Breast epithelium (tissue), 4 donors: ENCODE data around the gene VAC14. TPM values are rescaled to one million over a fixed set of nuclear protein-coding genes. Genes with fewer than 3 reads are reported as not detected.

Experiments used
- DNase-seq, 2 donors: peaks; one replicate each; pipeline ENCODE4 v3.0.0-alpha.2; 2019; ENCODE audit warnings: low spot score in 2 of 2
- H3K27ac ChIP-seq, 2 donors: fragments of 200-600 bp; sonication (generic) in 1 of 2; one replicate each; pipeline ENCODE4 v1.5.1; 2016 to 2019; ENCODE audit warnings: mild to moderate bottlenecking in 1 of 2
- H3K27me3 ChIP-seq, 2 donors: fragments of 200-600 bp; sonication (generic) in 1 of 2; one replicate each; pipeline versions ENCODE4 v1.5.1 to v1.6.0; 2017 to 2019; ENCODE audit warnings: control low read depth in 1 of 2, mild to moderate bottlenecking in 1 of 2
- H3K36me3 ChIP-seq: fragments of 200-600 bp; one replicate; pipeline ENCODE4 v1.5.1; 2019
- H3K4me1 ChIP-seq, 2 donors: fragments of 200-600 bp; sonication (generic); one replicate each; pipeline ENCODE4 v1.5.1; 2016 to 2019; ENCODE audit warnings: control low read depth in 1 of 2
- H3K4me3 ChIP-seq, 3 donors: fragments of 200-600 bp; sonication (generic); 1 replicate in 2 of 3; 2 replicates in 1 of 3; pipeline ENCODE4 v1.5.1; 2016 to 2019; ENCODE audit warnings: mild to moderate bottlenecking in 3 of 3, moderate library complexity in 2 of 3
- H3K9me3 ChIP-seq, 2 donors: fragments of 200-600 bp; sonication (generic) in 1 of 2; one replicate each; pipeline ENCODE4 v1.5.1; 2016 to 2019; ENCODE audit warnings: control low read depth in 1 of 2
- CTCF ChIP-seq, 3 donors: fragments of 450-650 bp; IDR thresholded peaks; one replicate each; pipeline ENCODE4 v1.5.1; 2016 to 2017; ENCODE audit warnings: antibody characterized with exemption in 3 of 3, mild to moderate bottlenecking in 3 of 3, moderate library complexity in 3 of 3
- POLR2A ChIP-seq: fragments of 450-650 bp; IDR thresholded peaks from one replicate; pipeline ENCODE4 v1.6.1; 2016; ENCODE audit warnings: antibody characterized with exemption, mild to moderate bottlenecking, moderate library complexity
- POLR2AphosphoS5 ChIP-seq, 3 donors: sonication (generic); formaldehyde crosslinking; IDR thresholded peaks; one replicate each; pipeline ENCODE4 v1.6.1; 2017; ENCODE audit warnings: antibody characterized with exemption in 3 of 3
- intact Hi-C: fragments of 100-400 bp; cut with DNase I; formaldehyde crosslinking; loops from one replicate; pipeline ENCODE4 v1.15.1; 2023; ENCODE audit warnings: low total_unique reads
- total RNA-seq, 3 donors: library from RNA; depleted of rRNA; stranded (reverse); fragments of >200 nt; gene quantifications; one replicate each; pipeline ENCODE4 v1.1.0, GENCODE V29; 2016

Gene VAC14
- total RNA-seq, 3 donors from 2014 or later = 26.7 to 29.4 (median 28.5) TPM

DNA sequence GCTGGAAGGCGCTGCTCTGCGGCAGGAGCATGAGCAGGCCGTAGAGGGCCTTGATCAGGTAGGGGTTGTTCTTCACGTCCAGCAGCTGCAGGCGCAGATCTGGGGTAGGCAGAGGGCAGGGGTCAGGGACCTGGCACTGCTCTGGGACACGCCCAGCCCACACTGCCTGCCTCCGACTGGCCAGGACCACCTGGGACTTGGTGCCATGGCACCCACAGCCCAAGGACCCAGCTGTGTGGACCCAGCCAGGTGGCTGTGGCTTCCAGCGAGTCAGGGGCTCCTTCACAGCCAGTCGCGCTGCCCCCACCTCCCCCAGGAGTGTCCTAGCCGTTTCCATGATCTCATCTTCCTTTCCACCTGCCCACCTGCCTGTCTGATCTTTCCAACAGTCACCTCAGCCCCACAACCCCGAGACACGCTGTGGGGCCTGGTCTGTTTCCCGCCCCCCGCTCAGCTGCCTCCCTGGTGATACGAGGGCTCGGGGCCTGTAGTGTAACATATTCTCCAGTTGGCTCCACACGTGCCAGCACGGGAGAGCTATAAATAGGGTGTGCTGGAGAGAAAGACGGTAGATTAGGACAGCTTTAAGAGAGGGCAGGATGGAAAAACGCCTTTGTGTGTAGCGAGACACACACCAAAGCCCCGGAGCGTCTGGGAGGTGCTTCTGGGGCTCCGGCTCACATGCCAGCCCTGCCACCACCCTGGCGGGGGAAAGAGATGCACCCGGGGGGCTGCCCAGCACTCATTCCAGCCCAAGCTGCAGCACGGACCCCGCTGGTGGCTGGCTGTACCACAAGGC, 107.9 kb downstream of the VAC14 start:
- H3K4me3 ChIP-seq = no peak overlapping the region
- intact Hi-C loops = no loop called here
- TF ChIP-seq POLR2A (no peak), CTCF (IDR thresholded peaks at IDR 0.05) (no peak), POLR2AphosphoS5 (IDR thresholded peaks at IDR 0.05) (no peak)
- peaks cover 40 to 59% of the 10 kb centered on the region in 2 donors for H3K4me1 ChIP-seq
- H3K27me3 ChIP-seq = no peaks in the 10 kb centered on the region
- H3K27ac ChIP-seq = peak overlapping the region; percentile 93 to 96
- H3K36me3 ChIP-seq = no peaks in the 10 kb centered on the region
- no peak for DNase-seq
- no peaks in the 10 kb centered on the region for H3K9me3 ChIP-seq

GRCh38 chr16:70692130-70692872, 108.7 kb downstream of the VAC14 start:
- Histone ChIP-seq H3K27me3 (no peaks in the 10 kb centered on the region), H3K4me1 (peaks cover 38 to 59% of the 10 kb centered on the region in 2 donors), H3K27ac (peak overlapping the region; percentile 93 to 96), H3K9me3 (no peaks in the 10 kb centered on the region), H3K36me3 (no peaks in the 10 kb centered on the region), H3K4me3 (no peak overlapping the region)
- no peak for DNase-seq
- intact Hi-C loops = no loop called here
- TF ChIP-seq CTCF (IDR thresholded peaks at IDR 0.05) = no peak
- no peak for TF ChIP-seq POLR2AphosphoS5 (IDR thresholded peaks at IDR 0.05)
- TF ChIP-seq POLR2A = no peak

DNA sequence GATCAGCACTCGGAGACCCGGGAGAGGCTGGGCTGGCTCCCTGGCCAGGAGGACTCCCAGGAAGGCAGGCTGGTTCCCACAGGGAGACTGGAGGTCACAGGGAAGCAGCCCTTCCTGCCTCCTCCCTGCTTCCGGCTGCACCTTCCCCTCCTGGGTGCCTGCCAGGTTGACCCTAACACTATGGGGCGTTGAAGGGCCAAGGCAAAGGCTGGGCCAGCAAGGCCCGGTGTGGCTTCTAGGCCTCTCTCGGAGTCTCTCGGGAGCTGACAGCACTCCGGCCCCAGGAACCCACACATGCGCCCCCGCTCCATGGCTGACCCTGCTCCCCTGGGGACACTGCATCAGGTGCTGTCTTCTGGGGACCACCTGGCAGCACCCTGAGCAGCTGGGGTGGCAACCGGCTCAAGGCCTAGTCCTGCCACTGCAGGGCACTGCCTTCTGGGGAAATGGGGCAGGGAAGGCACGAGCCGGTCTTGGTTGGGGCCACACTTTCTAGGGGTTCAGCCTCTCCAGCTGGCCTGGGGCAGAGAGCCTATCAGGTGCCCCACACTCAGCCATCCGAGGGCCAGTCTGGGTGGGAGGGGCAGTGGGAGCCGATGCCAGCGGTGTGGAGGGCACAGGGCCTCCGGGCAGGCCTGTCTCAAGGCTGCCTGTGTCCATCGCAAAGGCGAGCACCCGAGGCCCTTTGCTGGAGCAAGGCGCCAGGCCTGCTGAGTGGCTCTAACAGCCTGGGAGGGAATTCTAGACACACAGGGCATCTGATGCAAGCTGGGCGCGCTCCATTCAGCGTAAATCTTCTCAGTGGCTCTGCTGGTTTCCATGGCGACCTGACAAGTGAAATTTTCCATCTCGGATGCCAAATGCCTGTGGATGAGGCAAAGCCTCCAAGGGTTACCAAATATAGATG, 109.5 kb downstream of the VAC14 start:
- TF ChIP-seq POLR2AphosphoS5 (IDR thresholded peaks at IDR 0.05) (peak in 2 of 3 donors; percentile 40 to 63), CTCF (IDR thresholded peaks at IDR 0.05) (no peak), POLR2A (no peak)
- DNase-seq = no peak
- H3K9me3 ChIP-seq = no peaks in the 10 kb centered on the region
- intact Hi-C loops = no loop called here
- H3K36me3 ChIP-seq = no peaks in the 10 kb centered on the region
- H3K4me1 ChIP-seq = peaks cover 34 to 62% of the 10 kb centered on the region in 2 donors
- peak overlapping the region; percentile 93 to 96 for H3K27ac ChIP-seq
- no peak overlapping the region for H3K4me3 ChIP-seq
- no peaks in the 10 kb centered on the region for H3K27me3 ChIP-seq

DNA sequence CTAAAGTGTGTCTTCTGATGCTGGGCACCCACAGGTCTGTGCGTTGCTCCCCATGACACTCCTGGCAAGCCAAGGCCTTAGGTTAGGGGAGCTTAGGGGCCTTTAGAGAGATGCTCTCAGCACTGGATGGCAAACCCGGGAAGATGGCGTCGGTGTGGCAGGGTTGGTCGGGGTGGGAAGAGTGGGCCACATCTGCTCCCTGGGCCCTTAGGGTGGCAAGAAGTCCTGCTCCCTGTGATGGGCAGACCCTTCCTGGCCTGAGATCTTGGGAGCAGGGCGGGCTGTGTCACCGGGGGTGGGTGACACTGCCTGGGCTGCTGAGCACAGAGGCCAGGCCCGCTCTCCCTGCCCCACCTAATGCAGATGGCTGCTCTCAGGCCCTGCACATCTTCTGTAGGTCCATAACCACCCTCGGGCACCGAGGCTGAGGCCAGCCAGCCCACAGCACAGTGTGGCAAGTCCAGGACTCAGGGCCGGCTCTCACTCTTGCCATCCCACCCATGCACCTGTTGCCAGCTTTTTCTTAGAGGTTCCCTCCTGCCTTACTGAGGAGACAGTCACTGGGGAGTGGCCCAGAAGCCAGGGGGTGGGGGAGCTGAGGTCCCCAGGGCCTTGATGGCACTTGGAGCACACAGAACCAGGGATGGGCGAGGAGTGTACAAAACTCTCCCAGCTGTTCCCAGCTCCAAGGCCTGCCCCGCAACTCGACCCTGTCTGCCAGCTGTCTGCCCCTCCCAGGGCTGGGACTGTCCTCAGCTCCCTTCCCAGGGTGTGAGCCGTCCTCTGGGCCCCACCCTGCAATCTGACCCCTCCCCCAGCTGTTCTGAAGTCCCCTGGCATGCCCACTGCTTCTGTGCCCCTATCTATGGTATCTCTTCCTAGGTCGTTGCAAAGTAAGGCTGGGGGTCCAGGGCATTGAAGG, 110.7 kb downstream of the VAC14 start:
- Histone ChIP-seq H3K4me3 (no peak overlapping the region), H3K4me1 (peaks cover 25 to 53% of the 10 kb centered on the region in 2 donors), H3K27me3 (no peaks in the 10 kb centered on the region), H3K9me3 (no peaks in the 10 kb centered on the region), H3K36me3 (no peaks in the 10 kb centered on the region), H3K27ac (peak overlapping the region; percentile 93 to 96)
- no peak for DNase-seq
- intact Hi-C loops = no loop called here
- no peak for TF ChIP-seq POLR2AphosphoS5 (IDR thresholded peaks at IDR 0.05)
- no peak for TF ChIP-seq POLR2A
- TF ChIP-seq CTCF (IDR thresholded peaks at IDR 0.05) = no peak
